RWPE1 (cell line): ENCODE results near the gene ZSCAN18.
"Not testable (repeated sequence)": the region's sequence is repeated elsewhere in the genome, so short reads cannot be mapped to it uniquely, and the experiment has no call there.

ENCODE experiments used
- CTCF ChIA-PET: fragments of 350-600 bp; sonication (Branson Sonifier 250); formaldehyde crosslinking; extraction: SDS; loops from one replicate; lab custom pipeline; 2021; lab: Yijun Ruan, JAX
- POLR2A ChIA-PET: fragments of 400-600 bp; formaldehyde crosslinking; extraction: SDS; loops from one replicate; lab custom pipeline; 2020; ENCODE audit warnings: antibody characterized with exemption; ENCODE audit not compliant: low non-redundant PET; lab: Yijun Ruan, JAX
- DNase-seq: peaks from one replicate; pipeline ENCODE4 v3.0.0; 2012; ENCODE audit warnings: low spot score
- H3K27ac ChIP-seq: fragments of 450-650 bp; 2 replicates; pipeline ENCODE4 v1.5.1; 2017
- TF ChIP-seq, protein P1 (sequence below): fragments of 450-650 bp; conservative IDR thresholded peaks from 2 replicates; pipeline ENCODE4 v1.5.1; 2017; ENCODE audit warnings: low read depth, mild to moderate bottlenecking

The ZSCAN18 gene, protein sequence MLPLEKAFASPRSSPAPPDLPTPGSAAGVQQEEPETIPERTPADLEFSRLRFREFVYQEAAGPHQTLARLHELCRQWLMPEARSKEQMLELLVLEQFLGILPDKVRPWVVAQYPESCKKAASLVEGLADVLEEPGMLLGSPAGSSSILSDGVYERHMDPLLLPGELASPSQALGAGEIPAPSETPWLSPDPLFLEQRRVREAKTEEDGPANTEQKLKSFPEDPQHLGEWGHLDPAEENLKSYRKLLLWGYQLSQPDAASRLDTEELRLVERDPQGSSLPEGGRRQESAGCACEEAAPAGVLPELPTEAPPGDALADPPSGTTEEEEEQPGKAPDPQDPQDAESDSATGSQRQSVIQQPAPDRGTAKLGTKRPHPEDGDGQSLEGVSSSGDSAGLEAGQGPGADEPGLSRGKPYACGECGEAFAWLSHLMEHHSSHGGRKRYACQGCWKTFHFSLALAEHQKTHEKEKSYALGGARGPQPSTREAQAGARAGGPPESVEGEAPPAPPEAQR

DNA sequence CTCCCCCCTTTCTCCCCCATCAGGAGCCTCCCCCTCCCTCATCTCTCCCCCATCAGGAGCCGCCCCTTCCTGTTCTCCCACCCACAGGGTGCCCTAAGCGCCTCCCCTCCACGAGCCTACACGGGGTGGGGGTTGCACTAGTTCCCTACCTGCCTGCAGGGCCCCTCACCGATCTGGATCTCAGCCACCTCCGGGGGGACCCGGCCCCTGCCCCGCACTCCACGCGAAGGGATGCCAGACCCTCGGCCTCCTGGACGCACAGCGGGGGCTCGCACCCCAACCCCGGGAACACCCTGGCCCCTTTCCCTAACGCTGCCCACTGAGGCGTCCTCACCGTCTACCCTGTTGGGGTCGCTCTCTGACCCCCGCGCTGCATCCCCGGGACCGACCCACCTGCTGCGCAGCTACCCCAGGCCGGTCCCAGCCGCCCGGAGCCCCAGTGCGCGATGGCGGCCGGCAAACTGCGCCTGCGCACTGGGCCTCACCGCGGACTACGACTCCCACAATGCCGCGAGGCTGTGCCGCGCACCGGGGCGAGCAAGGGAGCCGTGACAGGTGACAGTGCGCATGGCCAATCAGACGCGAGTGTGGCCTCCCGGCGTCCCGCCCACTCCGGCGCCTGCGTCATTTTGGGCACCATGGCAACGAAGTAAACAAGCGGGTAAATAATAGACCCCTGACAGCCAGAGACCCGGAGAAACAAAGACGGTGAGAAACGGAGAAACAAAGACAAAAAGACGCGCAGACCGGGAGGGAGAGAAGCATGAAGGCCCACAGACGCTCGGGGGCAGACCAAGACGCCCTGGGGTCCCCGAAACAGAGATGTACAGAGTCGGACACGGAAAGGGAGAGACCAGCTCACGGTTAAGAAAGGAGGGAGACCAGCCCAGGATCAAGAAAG, at the start of gene ZSCAN18:
Gene ZSCAN18, minus strand, starts transcription at position 451 of the 901 bp plus-strand sequence. CDS start 7,964 bp downstream, outside the sequence.
- TF ChIP-seq, protein P1, sequence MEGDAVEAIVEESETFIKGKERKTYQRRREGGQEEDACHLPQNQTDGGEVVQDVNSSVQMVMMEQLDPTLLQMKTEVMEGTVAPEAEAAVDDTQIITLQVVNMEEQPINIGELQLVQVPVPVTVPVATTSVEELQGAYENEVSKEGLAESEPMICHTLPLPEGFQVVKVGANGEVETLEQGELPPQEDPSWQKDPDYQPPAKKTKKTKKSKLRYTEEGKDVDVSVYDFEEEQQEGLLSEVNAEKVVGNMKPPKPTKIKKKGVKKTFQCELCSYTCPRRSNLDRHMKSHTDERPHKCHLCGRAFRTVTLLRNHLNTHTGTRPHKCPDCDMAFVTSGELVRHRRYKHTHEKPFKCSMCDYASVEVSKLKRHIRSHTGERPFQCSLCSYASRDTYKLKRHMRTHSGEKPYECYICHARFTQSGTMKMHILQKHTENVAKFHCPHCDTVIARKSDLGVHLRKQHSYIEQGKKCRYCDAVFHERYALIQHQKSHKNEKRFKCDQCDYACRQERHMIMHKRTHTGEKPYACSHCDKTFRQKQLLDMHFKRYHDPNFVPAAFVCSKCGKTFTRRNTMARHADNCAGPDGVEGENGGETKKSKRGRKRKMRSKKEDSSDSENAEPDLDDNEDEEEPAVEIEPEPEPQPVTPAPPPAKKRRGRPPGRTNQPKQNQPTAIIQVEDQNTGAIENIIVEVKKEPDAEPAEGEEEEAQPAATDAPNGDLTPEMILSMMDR, result no peak
- ChIA-PET CTCF (no interaction called here), POLR2A (no interaction called here)
- DNase-seq, result peak; percentile 89
- H3K27ac ChIP-seq, result peak within 1 kb of the TSS; percentile 64

DNA sequence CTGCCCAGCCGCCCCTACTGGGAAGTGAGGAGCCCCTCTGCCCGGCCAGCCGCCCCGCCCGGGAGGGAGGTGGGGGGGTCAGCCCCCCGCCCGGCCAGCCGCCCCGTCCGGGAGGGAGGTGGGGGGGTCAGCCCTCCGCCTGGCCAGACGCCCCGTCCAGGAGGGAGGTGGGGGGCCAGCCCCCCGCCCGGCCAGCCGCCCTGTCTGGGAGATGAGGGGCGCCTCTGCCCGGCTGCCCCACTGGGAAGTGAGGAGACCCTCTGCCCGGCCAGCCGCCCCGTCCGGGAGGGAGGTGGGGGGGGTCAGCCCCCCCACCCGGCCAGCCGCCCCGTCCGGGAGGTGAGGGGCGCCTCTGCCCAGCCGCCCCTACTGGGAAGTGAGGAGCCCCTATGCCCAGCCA, 49.4 kb upstream of the ZSCAN18 start:
- POLR2A ChIA-PET, CTCF ChIA-PET, H3K27ac ChIP-seq, DNase-seq: not testable (repeated sequence)

DNA sequence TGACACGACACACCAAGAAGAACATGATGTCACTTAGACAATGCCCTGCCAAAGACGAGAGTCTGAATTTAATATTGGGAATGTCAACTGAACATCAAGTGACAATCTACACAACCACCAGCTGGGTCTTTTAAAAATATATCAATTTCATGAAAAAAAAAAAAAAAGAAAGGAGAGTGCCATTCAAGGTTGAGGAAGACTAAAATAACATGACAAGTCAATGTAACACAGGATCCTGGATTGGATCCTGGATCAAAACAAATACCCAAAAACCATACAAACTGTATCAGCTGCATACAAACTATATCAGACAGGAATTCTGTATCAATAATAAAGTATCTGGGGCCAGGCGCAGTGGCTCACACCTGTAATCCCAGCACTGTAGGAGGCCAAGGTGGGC, 47.8 kb upstream of the ZSCAN18 start:
- H3K27ac ChIP-seq, result no peak overlapping the region
- TF ChIP-seq, protein P1, result no peak
- POLR2A ChIA-PET, result no interaction called here
- CTCF ChIA-PET, result no interaction called here
- no peak for DNase-seq

DNA sequence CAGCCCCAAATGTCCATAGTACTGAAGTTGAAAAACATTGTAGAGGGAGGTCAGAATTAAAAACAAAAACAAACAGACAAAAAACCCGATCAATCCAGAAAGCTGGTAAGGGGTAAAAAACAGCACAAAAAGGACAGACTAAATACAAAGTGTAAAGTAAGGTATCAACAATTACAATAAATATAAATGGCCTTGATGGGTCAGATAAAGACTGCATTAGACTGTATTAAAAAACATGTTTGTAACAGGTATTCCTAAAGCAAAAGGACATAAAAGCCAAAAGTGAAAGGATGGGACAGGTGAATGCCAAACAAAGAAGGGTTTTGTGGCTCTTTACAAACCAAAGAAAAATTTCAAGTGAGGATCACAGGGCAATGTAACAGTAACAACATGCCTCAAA, 36.2 kb upstream of the ZSCAN18 start:
- no peak overlapping the region for H3K27ac ChIP-seq
- no peak for DNase-seq
- TF ChIP-seq, protein P1, result no peak
- POLR2A ChIA-PET, result no interaction called here
- CTCF ChIA-PET, result no interaction called here

DNA sequence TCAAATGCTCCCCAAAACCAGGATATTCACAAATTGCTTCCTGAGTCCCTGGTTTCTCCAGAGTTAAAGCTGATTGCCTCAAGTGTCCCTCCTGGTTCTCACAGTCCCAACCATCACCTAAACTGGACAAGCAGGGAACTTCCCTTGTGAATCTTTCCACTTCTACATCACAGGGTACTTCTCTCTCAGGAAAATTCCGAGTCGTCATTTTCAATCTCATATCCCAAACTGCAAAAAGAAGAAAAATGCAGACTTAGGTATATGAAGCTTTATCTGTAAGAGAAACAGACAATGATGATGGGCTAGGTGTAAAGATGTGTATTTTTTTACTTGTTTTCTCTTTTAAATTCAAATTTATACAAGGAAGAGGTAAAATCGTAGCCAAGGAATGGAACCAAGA, 31.3 kb upstream of the ZSCAN18 start:
- CTCF ChIA-PET, result no interaction called here
- TF ChIP-seq, protein P1, result no peak
- no peak for DNase-seq
- no peak overlapping the region for H3K27ac ChIP-seq
- POLR2A ChIA-PET, result no interaction called here

DNA sequence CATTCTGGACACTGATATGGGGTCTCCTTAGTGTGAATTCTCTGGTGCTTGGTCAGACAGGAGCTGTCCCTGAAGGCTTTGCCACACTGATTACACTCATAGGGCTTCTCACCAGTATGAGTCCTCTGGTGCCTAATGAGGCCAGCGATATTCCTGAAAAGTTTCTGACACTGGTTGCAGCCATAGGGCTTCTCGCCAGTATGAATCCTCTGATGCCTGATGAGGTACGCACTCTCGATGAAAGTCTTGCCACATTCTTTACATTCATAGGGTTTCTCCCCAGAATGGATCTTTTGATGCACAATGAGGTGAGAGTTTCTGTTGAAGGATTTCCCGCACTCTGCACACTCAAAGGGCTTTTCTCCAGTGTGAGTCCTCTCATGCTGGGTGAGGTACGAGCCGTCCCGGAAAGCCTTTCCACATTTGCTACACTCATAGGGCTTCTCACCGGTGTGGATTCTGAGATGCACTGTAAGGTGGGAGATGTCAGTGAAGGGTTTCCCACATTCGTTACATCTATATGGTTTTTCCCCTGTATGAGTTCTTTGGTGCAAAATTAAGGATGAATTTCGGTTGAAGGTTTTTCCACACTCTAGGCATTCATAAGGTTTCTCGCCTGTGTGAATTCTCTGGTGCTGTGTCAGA, 30.1 kb upstream of the ZSCAN18 start:
- TF ChIP-seq, protein P1, result no peak
- POLR2A ChIA-PET, result no interaction called here
- CTCF ChIA-PET, result no interaction called here
- H3K27ac ChIP-seq, result no peak overlapping the region
- DNase-seq, result no peak
